PFSK-1 (cell line): ENCODE data around the gene ATP13A5.

Experiments
- FOXP2 ChIP-seq: optimal IDR thresholded peaks from 2 replicates; pipeline ENCODE3; 2011; ENCODE audit warnings: borderline replicate concordance, control low read depth, inconsistent platforms; ENCODE audit not compliant: insufficient read depth; ENCODE audit errors: extremely low read length, extremely low read depth
- POLR2AphosphoS5 ChIP-seq: IDR thresholded peaks from 2 replicates; pipeline ENCODE4 v1.6.1; 2012; ENCODE audit warnings: low read depth, mild to moderate bottlenecking, control low read depth, low read length, moderate library complexity
- REST ChIP-seq, 2 experiments: IDR thresholded peaks; 2 replicates each; pipeline versions ENCODE4 v1.6.1 to v1.8.0; 2011 to 2012; ENCODE audit warnings: low read depth in 2 of 2, low read length in 2 of 2, control low read depth in 1 of 2, inconsistent platforms in 1 of 2, mild to moderate bottlenecking in 1 of 2, moderate library complexity in 1 of 2; ENCODE audit not compliant: insufficient read depth in 1 of 2
- SIN3A ChIP-seq: IDR thresholded peaks from 2 replicates; pipeline ENCODE4 v1.6.1; 2012; ENCODE audit warnings: mild to moderate bottlenecking, low read length, moderate library complexity, borderline replicate concordance; ENCODE audit not compliant: insufficient read depth
- TAF1 ChIP-seq: IDR thresholded peaks from 2 replicates; pipeline ENCODE4 v1.6.1; 2012; ENCODE audit warnings: low read length, control low read depth, borderline replicate concordance; ENCODE audit not compliant: insufficient read depth

The ATP13A5 gene

GRCh38 chr3:193372783-193373182 is 5.8 kb downstream of the ATP13A5 start:
- TF ChIP-seq TAF1 (no peak), FOXP2 (no peak), POLR2AphosphoS5 (no peak), SIN3A (no peak), REST (IDR thresholded peaks at IDR 0.05; ENCODE audit: insufficient read depth in 1 of 2, low read depth in 2 of 2, low read length in 2 of 2) (no peak)

- no peak for TF ChIP-seq TAF1
- no peak for TF ChIP-seq SIN3A
- no peak for TF ChIP-seq REST (IDR thresholded peaks at IDR 0.05; ENCODE audit: insufficient read depth in 1 of 2, low read depth in 2 of 2, low read length in 2 of 2)
- TF ChIP-seq FOXP2: no peak
- TF ChIP-seq POLR2AphosphoS5: no peak
These were observed 10.7 kb downstream of the ATP13A5 start for GRCh38 chr3:193367868-193368267.

- TF ChIP-seq REST (IDR thresholded peaks at IDR 0.05; ENCODE audit: insufficient read depth in 1 of 2, low read depth in 2 of 2, low read length in 2 of 2): no peak
- no peak for TF ChIP-seq SIN3A
- no peak for TF ChIP-seq POLR2AphosphoS5
- no peak for TF ChIP-seq TAF1
- TF ChIP-seq FOXP2: no peak
These were observed 21.3 kb downstream of the ATP13A5 start for GRCh38 chr3:193357291-193357690.

GRCh38 chr3:193354423-193354822 is 24.1 kb downstream of the ATP13A5 start:
- no peak for TF ChIP-seq TAF1
- TF ChIP-seq FOXP2: no peak
- TF ChIP-seq REST (IDR thresholded peaks at IDR 0.05; ENCODE audit: insufficient read depth in 1 of 2, low read depth in 2 of 2, low read length in 2 of 2): peak in 1 of 2 experiments; percentile 71; a peak in 1 of 4 replicates
- no peak for TF ChIP-seq POLR2AphosphoS5
- no peak for TF ChIP-seq SIN3A

GRCh38 chr3:193350744-193351143 is 27.8 kb downstream of the ATP13A5 start:
- TF ChIP-seq REST (IDR thresholded peaks at IDR 0.05; ENCODE audit: insufficient read depth in 1 of 2, low read depth in 2 of 2, low read length in 2 of 2) (no peak), SIN3A (no peak)
